H1 (cell line): ENCODE data around the gene MORC1. TPM values are rescaled to one million over a fixed set of nuclear protein-coding genes. Genes with fewer than 3 reads are reported as not detected.

Source experiments
- CTCF ChIA-PET: fragments of 300-600 bp; sonication (Branson Sonifier 250); formaldehyde crosslinking; loops from one replicate; lab custom pipeline; 2021; ENCODE audit not compliant: partially characterized antibody; lab: Charles Lee
- POLR2A ChIA-PET: fragments of 300-600 bp; sonication (Branson Sonifier 250); formaldehyde crosslinking; loops from one replicate; lab custom pipeline; 2021; ENCODE audit warnings: inconsistent platforms; ENCODE audit not compliant: partially characterized antibody; lab: Charles Lee
- DNase-seq, 2 experiments: peaks; one replicate each; pipeline versions ENCODE4 v3.0.0 to v3.0.0-alpha.2; 2010 to 2022; ENCODE audit warnings: low spot score in 2 of 2, low read depth in 1 of 2, mixed read lengths in 1 of 2
- FAIRE-seq: peaks from 2 replicates; lab custom pipeline; 2011; peaks lifted over from hg19 to GRCh38; lab: Jason Lieb, UNC
- H2AFZ ChIP-seq: 2 replicates; pipeline ENCODE4 v1.8.1; 2012; ENCODE audit warnings: low read length, inconsistent platforms
- H2AK5ac ChIP-seq: 2 replicates; pipeline ENCODE4 v1.6.1; 2013; ENCODE audit warnings: low read depth, low read length
- H2BK120ac ChIP-seq: replicated peaks from 2 replicates; pipeline ENCODE3; 2013; ENCODE audit warnings: low read depth, low read length, inconsistent platforms
- H2BK12ac ChIP-seq: 2 replicates; pipeline ENCODE4 v1.6.1; 2013; ENCODE audit warnings: low read depth, low read length
- H2BK15ac ChIP-seq: 2 replicates; pipeline ENCODE4 v1.6.1; 2013; ENCODE audit warnings: low read length
- H2BK20ac ChIP-seq: 2 replicates; pipeline ENCODE4 v1.6.1; 2013; ENCODE audit warnings: low read length
- H2BK5ac ChIP-seq: 2 replicates; pipeline ENCODE4 v1.6.1; 2013; ENCODE audit warnings: low read depth, low read length
- H3K14ac ChIP-seq: 2 replicates; pipeline ENCODE4 v1.6.1; 2013; ENCODE audit warnings: inconsistent platforms; ENCODE audit not compliant: insufficient read length
- H3K18ac ChIP-seq: 2 replicates; pipeline ENCODE4 v1.6.1; 2013; ENCODE audit warnings: low read length; ENCODE audit errors: extremely low read depth
- H3K23ac ChIP-seq: 2 replicates; pipeline ENCODE4 v1.6.1; 2013; ENCODE audit warnings: inconsistent platforms; ENCODE audit not compliant: insufficient read length
- H3K23me2 ChIP-seq: 2 replicates; pipeline ENCODE4 v1.6.1; 2013; ENCODE audit warnings: low read depth, low read length
- H3K27ac ChIP-seq: 2 replicates; pipeline ENCODE4 v1.6.1; 2011; ENCODE audit warnings: low read depth, low read length, inconsistent platforms
- H3K27me3 ChIP-seq, 4 experiments: replicated peaks in 1 of 4; 1 replicate in 1 of 4; 2 replicates in 3 of 4; pipeline versions ENCODE4 v1.6.1 to v1.8.1; 2011 to 2013; ENCODE audit warnings: low read length in 3 of 4, mild to moderate bottlenecking in 3 of 4, inconsistent platforms in 2 of 4, mixed read lengths in 2 of 4, moderate library complexity in 1 of 4; ENCODE audit not compliant: control insufficient read depth in 3 of 4, insufficient read depth in 3 of 4; ENCODE audit errors: extremely low read depth in 1 of 4
- H3K36me3 ChIP-seq, 4 experiments: 2 replicates each; pipeline versions ENCODE4 v1.6.1 to v1.8.1; 2011 to 2013; ENCODE audit warnings: mild to moderate bottlenecking in 4 of 4, low read length in 3 of 4, moderate library complexity in 2 of 4, control low read depth in 1 of 4, inconsistent platforms in 1 of 4; ENCODE audit not compliant: insufficient read depth in 4 of 4, control insufficient read depth in 2 of 4
- H3K4ac ChIP-seq: replicated peaks from 2 replicates; pipeline ENCODE3; 2013; ENCODE audit warnings: low read length, low read depth, mixed read lengths, inconsistent platforms; ENCODE audit not compliant: insufficient read length
- H3K4me1 ChIP-seq, 4 experiments: replicated peaks in 1 of 4; 1 replicate in 1 of 4; 2 replicates in 3 of 4; pipeline versions ENCODE4 v1.6.1 to v1.8.1; 2011 to 2013; ENCODE audit warnings: low read length in 3 of 4, inconsistent platforms in 2 of 4, mixed read lengths in 1 of 4; ENCODE audit not compliant: insufficient read depth in 4 of 4, control insufficient read depth in 3 of 4
- H3K4me2 ChIP-seq, 2 experiments: 2 replicates each; pipeline versions ENCODE4 v1.6.1 to v1.8.1; 2011 to 2013; ENCODE audit warnings: low read depth in 2 of 2, low read length in 2 of 2, control low read depth in 1 of 2, inconsistent platforms in 1 of 2, mild to moderate bottlenecking in 1 of 2; ENCODE audit not compliant: insufficient read depth in 1 of 2
- H3K4me3 ChIP-seq, 4 experiments: fragments of 200-600, 300-600 bp in 1 of 4; sonication (generic), shearing (Covaris generic), sonication (Bioruptor Twin) in 1 of 4; 2 replicates each; pipeline versions ENCODE4 v1.5.1 to v1.8.1; 2011 to 2016; ENCODE audit warnings: low read length in 4 of 4, low read depth in 3 of 4, control low read depth in 2 of 4, inconsistent platforms in 2 of 4, mild to moderate bottlenecking in 2 of 4, mixed read lengths in 1 of 4, moderate library complexity in 1 of 4; ENCODE audit not compliant: insufficient read depth in 2 of 4; ENCODE audit errors: extremely low read depth in 1 of 4
- H3K56ac ChIP-seq: replicated peaks from 2 replicates; pipeline ENCODE3; 2013; ENCODE audit warnings: low read depth, mild to moderate bottlenecking, mixed read lengths, low read length, inconsistent platforms; ENCODE audit not compliant: insufficient read length
- H3K79me1 ChIP-seq: 2 replicates; pipeline ENCODE4 v1.6.1; 2013; ENCODE audit warnings: low read depth, low read length, control low read depth
- H3K79me2 ChIP-seq, 2 experiments: 2 replicates each; pipeline versions ENCODE4 v1.6.1 to v1.8.1; 2012 to 2013; ENCODE audit warnings: low read length in 2 of 2, mild to moderate bottlenecking in 2 of 2, inconsistent platforms in 1 of 2; ENCODE audit not compliant: insufficient read depth in 2 of 2, control insufficient read depth in 1 of 2
- H3K9ac ChIP-seq, 4 experiments: replicated peaks in 1 of 4; 1 replicate in 1 of 4; 2 replicates in 3 of 4; pipeline versions ENCODE4 v1.6.1 to v1.8.1; 2011 to 2013; ENCODE audit warnings: low read depth in 3 of 4, low read length in 3 of 4, control low read depth in 2 of 4, mild to moderate bottlenecking in 2 of 4, moderate library complexity in 2 of 4, inconsistent platforms in 1 of 4; ENCODE audit errors: extremely low read depth in 1 of 4
- H3K9me3 ChIP-seq, 2 experiments: 2 replicates each; pipeline versions ENCODE4 v1.6.1 to v1.8.1; 2012 to 2013; ENCODE audit warnings: mild to moderate bottlenecking in 2 of 2, moderate library complexity in 2 of 2, control low read depth in 1 of 2, inconsistent platforms in 1 of 2, low read depth in 1 of 2, low read length in 1 of 2, mixed read lengths in 1 of 2; ENCODE audit not compliant: insufficient read depth in 2 of 2
- H4K20me1 ChIP-seq, 2 experiments: replicated peaks in 1 of 2; 2 replicates each; pipeline versions ENCODE3 to v1.8.1; 2011 to 2013; ENCODE audit warnings: inconsistent platforms in 2 of 2, low read length in 2 of 2, mild to moderate bottlenecking in 1 of 2; ENCODE audit not compliant: insufficient read depth in 2 of 2, control insufficient read depth in 1 of 2
- H4K5ac ChIP-seq: 2 replicates; pipeline ENCODE4 v1.6.1; 2013; ENCODE audit warnings: low read length, low read depth, mixed read lengths, inconsistent platforms; ENCODE audit not compliant: insufficient read length
- H4K8ac ChIP-seq: 2 replicates; pipeline ENCODE4 v1.8.0; 2013; ENCODE audit warnings: mild to moderate bottlenecking, moderate library complexity, low read length, inconsistent platforms; ENCODE audit not compliant: insufficient read depth; ENCODE audit errors: extremely low read depth
- H4K91ac ChIP-seq: replicated peaks from 2 replicates; pipeline ENCODE3; 2013; ENCODE audit warnings: low read length, mixed read lengths, inconsistent platforms; ENCODE audit not compliant: insufficient read length
- CBX5 ChIP-seq: fragments of 300-800, 300-1000 bp; sonication (generic); IDR thresholded peaks from 2 replicates; pipeline ENCODE4 v1.7.1; 2016; ENCODE audit warnings: antibody characterized with exemption, low read length, low read depth
- CBX8 ChIP-seq: fragments of 300-800, 300-1000 bp; sonication (generic); IDR thresholded peaks from 2 replicates; pipeline ENCODE4 v1.7.1; 2016; ENCODE audit warnings: low read depth, low read length, borderline replicate concordance
- CHD1 ChIP-seq: IDR thresholded peaks from 2 replicates; pipeline ENCODE4 v1.6.1; 2012; ENCODE audit warnings: low read depth, low read length, improper control_type of control experiment
- GABPA ChIP-seq: IDR thresholded peaks from 2 replicates; pipeline ENCODE4 v1.6.1; 2011; ENCODE audit warnings: mild to moderate bottlenecking, low read length, moderate library complexity, borderline replicate concordance; ENCODE audit not compliant: insufficient read depth
- MAFK ChIP-seq: IDR thresholded peaks from 2 replicates; pipeline ENCODE4 v1.6.1; 2012; ENCODE audit warnings: low read depth, mild to moderate bottlenecking, improper control_type of control experiment, low read length
- POLR2A ChIP-seq, 2 experiments: IDR thresholded peaks; 1 replicate in 1 of 2; 2 replicates in 1 of 2; pipeline ENCODE4 v1.6.1; 2011; ENCODE audit warnings: low read depth in 2 of 2, low read length in 2 of 2, mild to moderate bottlenecking in 2 of 2; ENCODE audit errors: control extremely low read depth in 1 of 2
- RAD21 ChIP-seq, 2 experiments: IDR thresholded peaks in 1 of 2; conservative IDR thresholded peaks in 1 of 2; 2 replicates each; pipeline ENCODE4 v1.6.1; 2011; ENCODE audit warnings: low read depth in 2 of 2, low read length in 2 of 2, improper control_type of control experiment in 1 of 2, inconsistent platforms in 1 of 2, mild to moderate bottlenecking in 1 of 2, moderate library complexity in 1 of 2
- SIRT6 ChIP-seq: IDR thresholded peaks from one replicate; pipeline ENCODE4 v1.7.1; 2012; ENCODE audit warnings: low read length, inconsistent platforms
- SIX5 ChIP-seq: IDR thresholded peaks from 2 replicates; pipeline ENCODE4 v1.6.1; 2011; ENCODE audit warnings: mild to moderate bottlenecking, low read depth, low read length
- SUZ12 ChIP-seq: fragments of 200-600 bp; sonication (generic); IDR thresholded peaks from 2 replicates; pipeline ENCODE4 v1.6.1; 2012; ENCODE audit warnings: mild to moderate bottlenecking, inconsistent platforms, low read length, moderate library complexity, mixed read lengths
- WGBS, 2 experiments: shearing (Covaris generic) in 1 of 2; methylation state at CpG; one replicate each; pipeline versions ENCODE4 v1.1.6 to v1.1.7; 2013 to 2015; ENCODE audit warnings: low lambda C conversion rate in 2 of 2, mixed read lengths in 2 of 2, inconsistent platforms in 1 of 2, low coverage in 1 of 2, missing lambda C conversion rate in 1 of 2; ENCODE audit not compliant: insufficient replicate concordance in 2 of 2, insufficient coverage in 1 of 2, insufficient read length in 1 of 2; ENCODE audit errors: extremely low coverage in 1 of 2, missing lambda C conversion rate in 1 of 2; 5-methylcytosine and 5-hydroxymethylcytosine counted together
- polyA plus RNA-seq, 7 experiments: library from polyadenylated mRNA; depleted of rRNA in 3 of 7; stranded (reverse) in 5 of 7; unstranded in 2 of 7; fragments of >200 nt in 5 of 7; fragments of 200-250 nt in 2 of 7; gene quantifications; 1 replicate in 5 of 7; 2 replicates in 1 of 7; 4 replicates in 1 of 7; pipeline versions ENCODE4 v1.2.1 to v1.2.3, GENCODE V29; 2011 to 2013; ENCODE audit warnings: missing spikeins in 2 of 7, mixed read lengths in 2 of 7
- total RNA-seq: library from RNA; stranded (reverse); fragmentation: NEBNext Ultra II Directional; extraction: Animal tissue kit (Norgen Biotek cat#: 25700); gene quantifications from 2 replicates; pipeline ENCODE4 v1.2.1, GENCODE V29; 2021
- TF ChIP-seq, protein P1 (sequence below), 3 experiments: IDR thresholded peaks; 1 replicate in 2 of 3; 2 replicates in 1 of 3; pipeline versions ENCODE4 v1.5.1 to v1.6.1; 2011; ENCODE audit warnings: low read length in 3 of 3, mild to moderate bottlenecking in 3 of 3, inconsistent platforms in 2 of 3, low read depth in 1 of 3, moderate library complexity in 1 of 3; ENCODE audit not compliant: insufficient read depth in 1 of 3; ENCODE audit errors: control extremely low read depth in 1 of 3

MORC1 gene
- total and polyA plus RNA-seq, 2 of the 8 experiments (the other 6 are each of a cell fraction or from before 2014, with no cell fraction given), result not detected

DNA sequence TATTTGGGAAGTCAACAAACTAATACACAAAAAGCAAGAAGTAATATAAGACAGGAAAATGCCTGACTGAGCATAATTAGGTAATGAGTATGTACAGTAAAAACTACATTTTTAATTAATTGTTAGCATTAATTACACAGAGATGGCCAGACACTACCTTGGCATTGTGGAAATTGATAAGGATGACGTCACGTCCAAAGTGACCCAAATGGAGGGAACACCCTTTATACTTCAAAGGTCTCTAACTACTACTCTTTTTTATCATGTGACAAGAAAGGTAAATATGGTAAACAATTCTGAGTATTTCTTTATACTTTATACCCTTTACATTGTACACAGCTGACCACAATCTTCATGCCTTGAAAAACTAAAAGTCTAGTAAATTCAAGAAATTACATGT, 141.9 kb downstream of the MORC1 start:
- H2BK5ac ChIP-seq, result no peak overlapping the region
- no peak overlapping the region for H3K23ac ChIP-seq
- no peak overlapping the region for H2BK12ac ChIP-seq
- no peak overlapping the region for H3K18ac ChIP-seq
- no peaks in the 10 kb centered on the region for H3K79me2 ChIP-seq
- H3K9ac ChIP-seq, result no peak overlapping the region
- no peak overlapping the region for H4K5ac ChIP-seq
- no peak overlapping the region for H3K4me3 ChIP-seq
- H3K27me3 ChIP-seq, result no peaks in the 10 kb centered on the region
- H3K14ac ChIP-seq, result no peak overlapping the region
- no peak overlapping the region for H3K4me2 ChIP-seq
- DNase-seq, result no peak
- WGBS, 2 experiments, result 96% methylated on average over 2 of the region's 2 CpGs; no CpG with 5 or more reads in 1 of the 2 experiments
- H3K4me1 ChIP-seq, result no peaks in the 10 kb centered on the region
- H4K91ac ChIP-seq, result no peak overlapping the region
- no peaks in the 10 kb centered on the region for H3K23me2 ChIP-seq
- H3K27ac ChIP-seq, result no peak overlapping the region
- H2BK15ac ChIP-seq, result no peak overlapping the region
- H3K9me3 ChIP-seq, result no peaks in the 10 kb centered on the region
- ChIA-PET POLR2A (no interaction called here), CTCF (no interaction called here)
- H3K4ac ChIP-seq, result no peak overlapping the region
- no peak overlapping the region for H2BK20ac ChIP-seq
- H3K36me3 ChIP-seq, result no peaks in the 10 kb centered on the region
- H4K20me1 ChIP-seq, result no peaks in the 10 kb centered on the region
- H2AK5ac ChIP-seq, result no peak overlapping the region
- H4K8ac ChIP-seq, result no peak overlapping the region
- H3K79me1 ChIP-seq, result no peaks in the 10 kb centered on the region
- no peak overlapping the region for H2AFZ ChIP-seq
- H2BK120ac ChIP-seq, result no peak overlapping the region
- no peak overlapping the region for H3K56ac ChIP-seq
- FAIRE-seq, result no peak
- no peak for TF ChIP-seq MAFK
- no peak for TF ChIP-seq CBX8
- no peak for TF ChIP-seq CBX5
- no peak for TF ChIP-seq SUZ12
- TF ChIP-seq RAD21 (IDR thresholded peaks at IDR 0.05 in 1 of 2, conservative IDR thresholded peaks at IDR 0.05 in 1 of 2; ENCODE audit: low read depth in 2 of 2, low read length in 2 of 2), result no peak
- TF ChIP-seq, protein P1, sequence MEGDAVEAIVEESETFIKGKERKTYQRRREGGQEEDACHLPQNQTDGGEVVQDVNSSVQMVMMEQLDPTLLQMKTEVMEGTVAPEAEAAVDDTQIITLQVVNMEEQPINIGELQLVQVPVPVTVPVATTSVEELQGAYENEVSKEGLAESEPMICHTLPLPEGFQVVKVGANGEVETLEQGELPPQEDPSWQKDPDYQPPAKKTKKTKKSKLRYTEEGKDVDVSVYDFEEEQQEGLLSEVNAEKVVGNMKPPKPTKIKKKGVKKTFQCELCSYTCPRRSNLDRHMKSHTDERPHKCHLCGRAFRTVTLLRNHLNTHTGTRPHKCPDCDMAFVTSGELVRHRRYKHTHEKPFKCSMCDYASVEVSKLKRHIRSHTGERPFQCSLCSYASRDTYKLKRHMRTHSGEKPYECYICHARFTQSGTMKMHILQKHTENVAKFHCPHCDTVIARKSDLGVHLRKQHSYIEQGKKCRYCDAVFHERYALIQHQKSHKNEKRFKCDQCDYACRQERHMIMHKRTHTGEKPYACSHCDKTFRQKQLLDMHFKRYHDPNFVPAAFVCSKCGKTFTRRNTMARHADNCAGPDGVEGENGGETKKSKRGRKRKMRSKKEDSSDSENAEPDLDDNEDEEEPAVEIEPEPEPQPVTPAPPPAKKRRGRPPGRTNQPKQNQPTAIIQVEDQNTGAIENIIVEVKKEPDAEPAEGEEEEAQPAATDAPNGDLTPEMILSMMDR (IDR thresholded peaks at IDR 0.05; ENCODE audit: control extremely low read depth in 1 of 3, insufficient read depth in 1 of 3, low read depth in 1 of 3, low read length in 3 of 3), result no peak
- no peak for TF ChIP-seq POLR2A (IDR thresholded peaks at IDR 0.05; ENCODE audit: control extremely low read depth in 1 of 2, low read depth in 2 of 2, low read length in 2 of 2)
- TF ChIP-seq SIRT6, result no peak
- TF ChIP-seq CHD1, result no peak
- no peak for TF ChIP-seq SIX5
- TF ChIP-seq GABPA, result no peak
